Measurements from ENCODE around the gene ATP5F1D.
A peak's percentile ranks its signal among the peaks of the same experiment; 100 is the strongest.

Gene ATP5F1D

GRCh38 chr19:1220477-1220930, 21.0 kb upstream of the ATP5F1D start:
- no peak for DNase-seq

GRCh38 chr19:1220976-1221903, 20.3 kb upstream of the ATP5F1D start:
- peak in 40 of 56 donors; percentile 18 to 81 (median 52) for DNase-seq

- no peak for DNase-seq
Measured at GRCh38 chr19:1221904-1222255, 19.7 kb upstream of the ATP5F1D start.

GRCh38 chr19:1222394-1222793, 19.2 kb upstream of the ATP5F1D start:
- DNase-seq, result no peak

GRCh38 chr19:1223018-1223855, 18.3 kb upstream of the ATP5F1D start:
- DNase-seq, result no peak

- DNase-seq, result no peak
Measured at GRCh38 chr19:1224047-1224825, 17.3 kb upstream of the ATP5F1D start.

- DNase-seq, result no peak
Measured at GRCh38 chr19:1224847-1225246, 16.7 kb upstream of the ATP5F1D start.

GRCh38 chr19:1225440-1226226, 15.9 kb upstream of the ATP5F1D start:
- DNase-seq, result no peak

GRCh38 chr19:1226227-1226518, 15.4 kb upstream of the ATP5F1D start:
- DNase-seq, result no peak

- no peak for DNase-seq
Measured at GRCh38 chr19:1226522-1227303, 14.8 kb upstream of the ATP5F1D start.

- peak in 1 of 56 donors; percentile 62 for DNase-seq
Measured at GRCh38 chr19:1227304-1228054, 14.1 kb upstream of the ATP5F1D start.

- DNase-seq, result no peak
Measured at GRCh38 chr19:1228161-1228957, 13.2 kb upstream of the ATP5F1D start.

GRCh38 chr19:1229056-1229923, 12.3 kb upstream of the ATP5F1D start:
- no peak for DNase-seq

GRCh38 chr19:1229924-1230782, 11.4 kb upstream of the ATP5F1D start:
- DNase-seq, result no peak

- DNase-seq, result no peak
Measured at GRCh38 chr19:1230783-1231489, 10.6 kb upstream of the ATP5F1D start.

Measured in amygdala (tissue), 56 donors.